HepG2 (cell line): ENCODE results near the gene JADE2. TPM values are rescaled to one million over a fixed set of nuclear protein-coding genes. Genes with fewer than 3 reads are reported as not detected.

Experiments used
- ATAC-seq: fragments of 200-7000 bp; cut with Tn5 transposase; 3 replicates; pipeline ENCODE4 v1.9.1; 2020; ENCODE audit warnings: mild to moderate bottlenecking, moderate library complexity
- BruUV-seq: library from RNA; stranded (reverse); fragments of 400-500 nt; replicated peaks from 2 replicates; lab custom pipeline; 2021; lab: Mats Ljungman, UMichigan
- CTCF ChIA-PET: fragments of 300-600 bp; formaldehyde crosslinking; extraction: SDS; loops from one replicate; lab custom pipeline; 2021; ENCODE audit warnings: low total read pairs, inconsistent platforms, low intra/inter-chr PET ratio; lab: Yijun Ruan, JAX
- POLR2A ChIA-PET: fragments of 350-600 bp; sonication (Branson Sonifier 250); formaldehyde crosslinking; loops from one replicate; lab custom pipeline; 2020; ENCODE audit warnings: antibody characterized with exemption, inconsistent platforms; lab: Yijun Ruan, JAX
- DNase-seq: peaks from one replicate; pipeline ENCODE4 v3.0.0-alpha.2; 2015; ENCODE audit warnings: low spot score
- FAIRE-seq: peaks from 3 replicates; lab custom pipeline; 2011; peaks lifted over from hg19 to GRCh38; lab: Jason Lieb, UNC
- H2AFZ ChIP-seq: one replicate; pipeline ENCODE4 v1.6.1; 2011; ENCODE audit warnings: low read length, inconsistent platforms
- H3K27ac ChIP-seq: fragments of 300-600 bp; 3 replicates; pipeline ENCODE4 v1.8.0; 2011; ENCODE audit warnings: mixed run types, mild to moderate bottlenecking, mixed read lengths, low read length, inconsistent platforms; ENCODE audit not compliant: insufficient read depth; ENCODE audit errors: extremely low read length
- H3K27me3 ChIP-seq, 2 experiments: fragments of 200-600 bp in 1 of 2; 2 replicates in 1 of 2; 3 replicates in 1 of 2; pipeline versions ENCODE4 v1.6.0 to v1.8.0; 2011; ENCODE audit warnings: low read length in 2 of 2, mild to moderate bottlenecking in 2 of 2, moderate library complexity in 2 of 2, inconsistent platforms in 1 of 2; ENCODE audit not compliant: insufficient read depth in 2 of 2, control insufficient read depth in 1 of 2
- H3K36me3 ChIP-seq, 2 experiments: fragments of 200-600 bp in 1 of 2; replicated peaks in 1 of 2; 2 replicates in 1 of 2; 3 replicates in 1 of 2; pipeline versions ENCODE4 v1.5.1 to v1.8.0; 2011; ENCODE audit warnings: low read length in 2 of 2, inconsistent platforms in 1 of 2; ENCODE audit not compliant: insufficient read depth in 2 of 2, control insufficient read depth in 1 of 2
- H3K4me1 ChIP-seq: 2 replicates; pipeline ENCODE4 v1.5.1; 2012; ENCODE audit warnings: low read length, inconsistent platforms; ENCODE audit not compliant: insufficient read depth
- H3K4me2 ChIP-seq: 2 replicates; pipeline ENCODE4 v1.6.0; 2011; ENCODE audit warnings: low read depth, low read length, inconsistent platforms
- H3K4me3 ChIP-seq, 3 experiments: fragments of 200-600 bp in 1 of 3; sonication (generic), shearing (Covaris generic) in 1 of 3; replicated peaks in 1 of 3; 2 replicates each; pipeline ENCODE4 v1.5.1; 2011 to 2016; ENCODE audit warnings: low read length in 3 of 3, inconsistent platforms in 2 of 3, low read depth in 2 of 3, mild to moderate bottlenecking in 2 of 3, control low read depth in 1 of 3, mixed read lengths in 1 of 3; ENCODE audit not compliant: insufficient read depth in 1 of 3
- H3K79me2 ChIP-seq: one replicate; pipeline ENCODE4 v1.6.1; 2011; ENCODE audit warnings: low read length, inconsistent platforms; ENCODE audit not compliant: insufficient read depth
- H3K9ac ChIP-seq: 2 replicates; pipeline ENCODE4 v1.6.0; 2011; ENCODE audit warnings: mild to moderate bottlenecking, low read depth, low read length, inconsistent platforms; ENCODE audit not compliant: insufficient read depth
- H3K9me3 ChIP-seq: 2 replicates; pipeline ENCODE4 v1.5.1; 2012; ENCODE audit warnings: mild to moderate bottlenecking, low read length
- H4K20me1 ChIP-seq: 2 replicates; pipeline ENCODE4 v1.6.0; 2011; ENCODE audit warnings: inconsistent platforms, mild to moderate bottlenecking, low read length, moderate library complexity; ENCODE audit not compliant: insufficient read depth
- BRD4 ChIP-seq: sonication (generic); formaldehyde crosslinking; IDR thresholded peaks from 2 replicates; pipeline ENCODE4 v1.4.0; 2020; ENCODE audit warnings: missing genetic modification reagents
- CEBPB ChIP-seq: IDR thresholded peaks from 2 replicates; pipeline ENCODE4 v1.6.1; 2011; ENCODE audit warnings: low read depth, low read length, improper control_type of control experiment, borderline replicate concordance
- HDAC2 ChIP-seq: sonication (generic); formaldehyde crosslinking; IDR thresholded peaks from 2 replicates; pipeline ENCODE4 v1.4.0; 2020; ENCODE audit warnings: missing genetic modification reagents
- HIC2 ChIP-seq: sonication (generic); formaldehyde crosslinking; IDR thresholded peaks from 2 replicates; pipeline ENCODE4 v1.9.0; 2022; ENCODE audit warnings: low read depth, missing genetic modification reagents
- KAT7 ChIP-seq: IDR thresholded peaks from 2 replicates; pipeline ENCODE4 v1.6.1; 2018; ENCODE audit warnings: borderline replicate concordance, missing compliant biosample characterization
- NRL ChIP-seq: sonication (generic); formaldehyde crosslinking; IDR thresholded peaks from 2 replicates; pipeline ENCODE4 v1.5.0; 2020; ENCODE audit warnings: missing genetic modification reagents, mild to moderate bottlenecking, moderate library complexity, borderline replicate concordance
- STAG1 ChIP-seq: sonication (generic); formaldehyde crosslinking; IDR thresholded peaks from 2 replicates; pipeline ENCODE4 v1.4.0; 2020; ENCODE audit warnings: missing genetic modification reagents
- ZNF280D ChIP-seq: sonication (generic); formaldehyde crosslinking; IDR thresholded peaks from 2 replicates; pipeline ENCODE4 v1.5.1; 2020; ENCODE audit warnings: mild to moderate bottlenecking, missing genetic modification reagents
- WGBS: methylation state at CpG from one replicate; pipeline ENCODE4 v1.1.6; 2017; ENCODE audit warnings: low lambda C conversion rate; 5-methylcytosine and 5-hydroxymethylcytosine counted together
- in situ Hi-C: cut with HindIII; loops from 2 replicates; pipeline ENCODE4 v1.10.0; 2017; ENCODE audit warnings: low pct_unique_long_range_greater_than_20kb; ENCODE audit not compliant: extremely low pct_ligation_motif_present
- intact Hi-C: fragments of 100-400 bp; cut with micrococcal nuclease; formaldehyde crosslinking; loops from one replicate; pipeline ENCODE4 v1.10.0; 2022; ENCODE audit not compliant: unreplicated experiment
- polyA plus RNA-seq, 8 experiments: library from polyadenylated mRNA; depleted of rRNA in 3 of 8; stranded (reverse) in 7 of 8; unstranded in 1 of 8; fragments of >200 nt; fragmentation: Illumina TruSeq in 4 of 8; extraction: Trizol in 4 of 8; gene quantifications; 2 replicates each; pipeline versions ENCODE4 v1.2.1 to v1.2.3, GENCODE V29; 2011 to 2016; ENCODE audit warnings: low read depth in 4 of 8, missing spikeins in 1 of 8, mixed read lengths in 1 of 8; ENCODE audit not compliant: insufficient read depth in 1 of 8
- total RNA-seq, 5 experiments: library from RNA; depleted of rRNA; stranded (reverse); fragments of >200 nt; fragmentation: Illumina TruSeq; extraction: Trizol; gene quantifications; 2 replicates each; pipeline ENCODE4 v1.2.3, GENCODE V29; 2016; ENCODE audit warnings: low read depth in 1 of 5
- TF ChIP-seq, protein P1 (sequence below): sonication (generic); formaldehyde crosslinking; IDR thresholded peaks from 2 replicates; pipeline ENCODE4 v1.8.0; 2022; ENCODE audit warnings: missing genetic modification reagents, mild to moderate bottlenecking, moderate library complexity, borderline replicate concordance
- TF ChIP-seq, protein P2 (sequence below), 2 experiments: fragments of 450-650 bp in 1 of 2; sonication (generic) in 1 of 2; formaldehyde crosslinking; IDR thresholded peaks; 2 replicates each; pipeline versions ENCODE4 v1.5.0 to v1.8.0; 2020 to 2022; ENCODE audit warnings: mild to moderate bottlenecking in 1 of 2, missing genetic modification reagents in 1 of 2

JADE2 gene
- total and polyA plus RNA-seq, 2 of the 13 experiments (the other 11 are each of a cell fraction or from before 2014, with no cell fraction given), result 7.5 to 15.1 TPM

DNA sequence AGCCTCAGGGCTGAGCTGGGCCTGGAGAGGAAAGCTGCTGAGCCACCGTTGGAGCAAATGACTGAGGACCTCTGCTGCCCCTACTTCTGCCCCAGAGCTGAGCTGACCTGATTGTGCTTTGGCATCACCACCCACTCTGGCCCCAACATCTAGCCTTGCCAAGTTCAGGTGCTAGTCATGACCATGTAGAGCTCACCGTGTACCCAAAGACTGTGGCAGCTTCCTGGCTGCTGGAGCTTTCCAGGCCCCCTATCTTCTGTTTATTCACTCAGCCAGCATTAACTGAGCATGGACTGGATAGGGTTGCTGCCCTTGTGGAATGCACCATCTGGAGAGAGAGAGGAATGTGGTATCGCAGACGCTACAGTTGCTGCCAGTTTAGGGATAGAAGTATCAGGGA is 49.1 kb downstream of the JADE2 start:
- in situ Hi-C loops, result no loop called here
- DNase-seq, result no peak

GRCh38 chr5:134575316-134575715 is 49.8 kb downstream of the JADE2 start:
- ATAC-seq (no peak), DNase-seq (no peak), FAIRE-seq (no peak)
- intact Hi-C loops, result loop anchor here (5.0 kb wide), 2 partner anchors 48 to 163 kb away; partner anchors contain the start of genes CDKN2AIPNL and JADE2
- Histone ChIP-seq H4K20me1 (no peaks in the 10 kb centered on the region), H3K36me3 (peaks cover 21 to 62% of the 10 kb centered on the region in 2 experiments), H3K27me3 (no peaks in the 10 kb centered on the region), H3K79me2 (no peaks in the 10 kb centered on the region), H3K4me2 (no peak overlapping the region), H3K4me3 (no peak overlapping the region), H2AFZ (no peak overlapping the region), H3K9me3 (no peaks in the 10 kb centered on the region), H3K4me1 (no peaks in the 10 kb centered on the region), H3K9ac (no peak overlapping the region), H3K27ac (no peak overlapping the region)
- 93% methylated on average over 2 of the region's 2 CpGs for WGBS
- BruUV-seq, result no TSS peak
- ChIA-PET CTCF (no interaction called here), POLR2A (no interaction called here)
- in situ Hi-C loops, result loop anchor here (5.0 to 25.0 kb wide), 2 partner anchors 273 to 388 kb away; partner anchors contain the start of gene SKP1
- TF ChIP-seq HIC2 (CRISPR knock-in tag) (no peak), NRL (CRISPR knock-in tag) (no peak), ZNF280D (CRISPR knock-in tag) (no peak), STAG1 (CRISPR knock-in tag) (no peak), KAT7 (no peak), BRD4 (CRISPR knock-in tag) (no peak), HDAC2 (CRISPR knock-in tag) (no peak)
- TF ChIP-seq, protein P1, sequence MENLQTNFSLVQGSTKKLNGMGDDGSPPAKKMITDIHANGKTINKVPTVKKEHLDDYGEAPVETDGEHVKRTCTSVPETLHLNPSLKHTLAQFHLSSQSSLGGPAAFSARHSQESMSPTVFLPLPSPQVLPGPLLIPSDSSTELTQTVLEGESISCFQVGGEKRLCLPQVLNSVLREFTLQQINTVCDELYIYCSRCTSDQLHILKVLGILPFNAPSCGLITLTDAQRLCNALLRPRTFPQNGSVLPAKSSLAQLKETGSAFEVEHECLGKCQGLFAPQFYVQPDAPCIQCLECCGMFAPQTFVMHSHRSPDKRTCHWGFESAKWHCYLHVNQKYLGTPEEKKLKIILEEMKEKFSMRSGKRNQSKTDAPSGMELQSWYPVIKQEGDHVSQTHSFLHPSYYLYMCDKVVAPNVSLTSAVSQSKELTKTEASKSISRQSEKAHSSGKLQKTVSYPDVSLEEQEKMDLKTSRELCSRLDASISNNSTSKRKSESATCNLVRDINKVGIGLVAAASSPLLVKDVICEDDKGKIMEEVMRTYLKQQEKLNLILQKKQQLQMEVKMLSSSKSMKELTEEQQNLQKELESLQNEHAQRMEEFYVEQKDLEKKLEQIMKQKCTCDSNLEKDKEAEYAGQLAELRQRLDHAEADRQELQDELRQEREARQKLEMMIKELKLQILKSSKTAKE (CRISPR knock-in tag), result no peak
- TF ChIP-seq, protein P2, sequence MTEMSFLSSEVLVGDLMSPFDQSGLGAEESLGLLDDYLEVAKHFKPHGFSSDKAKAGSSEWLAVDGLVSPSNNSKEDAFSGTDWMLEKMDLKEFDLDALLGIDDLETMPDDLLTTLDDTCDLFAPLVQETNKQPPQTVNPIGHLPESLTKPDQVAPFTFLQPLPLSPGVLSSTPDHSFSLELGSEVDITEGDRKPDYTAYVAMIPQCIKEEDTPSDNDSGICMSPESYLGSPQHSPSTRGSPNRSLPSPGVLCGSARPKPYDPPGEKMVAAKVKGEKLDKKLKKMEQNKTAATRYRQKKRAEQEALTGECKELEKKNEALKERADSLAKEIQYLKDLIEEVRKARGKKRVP (CRISPR knock-in tag; IDR thresholded peaks at IDR 0.05), result no peak

More for the DNA sequence above, 49.1 kb downstream of the JADE2 start:
- FAIRE-seq (no peak), ATAC-seq (no peak)
- BruUV-seq, result TSS peak; percentile 17
- Histone ChIP-seq H3K27ac (no peak overlapping the region), H3K9me3 (no peaks in the 10 kb centered on the region), H3K4me3 (no peak overlapping the region), H3K9ac (no peak overlapping the region), H3K27me3 (no peaks in the 10 kb centered on the region), H3K4me1 (no peaks in the 10 kb centered on the region), H4K20me1 (no peaks in the 10 kb centered on the region), H3K79me2 (no peaks in the 10 kb centered on the region), H3K4me2 (no peak overlapping the region), H3K36me3 (peaks cover 22 to 66% of the 10 kb centered on the region in 2 experiments), H2AFZ (no peak overlapping the region)
- intact Hi-C loops, result no loop called here
- WGBS, result 83% methylated on average over 3 of the region's 4 CpGs
- POLR2A ChIA-PET, result no interaction called here
- no peak for TF ChIP-seq CEBPB
- CTCF ChIA-PET, result no interaction called here
